ENCODE measurements around the gene GASK1A. TPM values are rescaled to one million over a fixed set of nuclear protein-coding genes. Genes with fewer than 3 reads are reported as not detected.
A peak's percentile ranks its signal among the peaks of the same experiment; 100 is the strongest.

GASK1A gene
- total RNA-seq, 2 donors from 2014 or later = not detected

- H3K27ac Mint-ChIP-seq = no peak overlapping the region
- no peaks in the 10 kb centered on the region for H3K4me1 Mint-ChIP-seq
- no peaks in the 10 kb centered on the region for H3K27me3 Mint-ChIP-seq
- ATAC-seq (replicated peaks) = no peak
- no peaks in the 10 kb centered on the region for H3K36me3 Mint-ChIP-seq (ENCODE audit: low read depth)
- no peak overlapping the region for H3K4me3 Mint-ChIP-seq
- no peaks in the 10 kb centered on the region for H3K9me3 Mint-ChIP-seq
These were observed 35.1 kb downstream of the GASK1A start for GRCh38 chr3:43014241-43014640.

- H3K4me1 Mint-ChIP-seq = no peaks in the 10 kb centered on the region
- no peaks in the 10 kb centered on the region for H3K9me3 Mint-ChIP-seq
- H3K27ac Mint-ChIP-seq = no peak overlapping the region
- no peaks in the 10 kb centered on the region for H3K27me3 Mint-ChIP-seq
- H3K4me3 Mint-ChIP-seq = no peak overlapping the region
- no peak for ATAC-seq (replicated peaks)
- no peaks in the 10 kb centered on the region for H3K36me3 Mint-ChIP-seq (ENCODE audit: low read depth)
These were observed 35.8 kb downstream of the GASK1A start for GRCh38 chr3:43014956-43015355.

- Mint-ChIP-seq H3K27me3 (no peaks in the 10 kb centered on the region), H3K27ac (no peak overlapping the region), H3K36me3 (ENCODE audit: low read depth) (no peaks in the 10 kb centered on the region), H3K9me3 (no peaks in the 10 kb centered on the region), H3K4me3 (no peak overlapping the region), H3K4me1 (no peaks in the 10 kb centered on the region)
- ATAC-seq (replicated peaks) = peak; percentile 38
These were observed 36.5 kb downstream of the GASK1A start for GRCh38 chr3:43015572-43015971.

GRCh38 chr3:43015991-43016865 is 37.1 kb downstream of the GASK1A start:
- H3K27me3 Mint-ChIP-seq = no peaks in the 10 kb centered on the region
- no peaks in the 10 kb centered on the region for H3K9me3 Mint-ChIP-seq
- no peak for ATAC-seq (replicated peaks)
- no peaks in the 10 kb centered on the region for H3K36me3 Mint-ChIP-seq (ENCODE audit: low read depth)
- H3K27ac Mint-ChIP-seq = no peak overlapping the region
- peaks cover 1% of the 10 kb centered on the region for H3K4me1 Mint-ChIP-seq
- H3K4me3 Mint-ChIP-seq = no peak overlapping the region

GRCh38 chr3:43017004-43017403 is 37.9 kb downstream of the GASK1A start:
- Mint-ChIP-seq H3K4me3 (no peak overlapping the region), H3K36me3 (ENCODE audit: low read depth) (no peaks in the 10 kb centered on the region), H3K27me3 (no peaks in the 10 kb centered on the region), H3K9me3 (no peaks in the 10 kb centered on the region), H3K4me1 (peaks cover 5% of the 10 kb centered on the region), H3K27ac (no peak overlapping the region)
- no peak for ATAC-seq (replicated peaks)

GRCh38 chr3:43017593-43018195 is 38.6 kb downstream of the GASK1A start:
- peaks cover 8% of the 10 kb centered on the region for H3K4me1 Mint-ChIP-seq
- H3K27ac Mint-ChIP-seq = no peak overlapping the region
- no peaks in the 10 kb centered on the region for H3K36me3 Mint-ChIP-seq (ENCODE audit: low read depth)
- no peak for ATAC-seq (replicated peaks)
- H3K27me3 Mint-ChIP-seq = no peaks in the 10 kb centered on the region
- no peaks in the 10 kb centered on the region for H3K9me3 Mint-ChIP-seq
- H3K4me3 Mint-ChIP-seq = no peak overlapping the region

GRCh38 chr3:43018246-43018645 is 39.1 kb downstream of the GASK1A start:
- peaks cover 14% of the 10 kb centered on the region for H3K4me1 Mint-ChIP-seq
- no peak for ATAC-seq (replicated peaks)
- H3K36me3 Mint-ChIP-seq (ENCODE audit: low read depth) = no peaks in the 10 kb centered on the region
- no peaks in the 10 kb centered on the region for H3K27me3 Mint-ChIP-seq
- no peak overlapping the region for H3K27ac Mint-ChIP-seq
- no peaks in the 10 kb centered on the region for H3K9me3 Mint-ChIP-seq
- H3K4me3 Mint-ChIP-seq = no peak overlapping the region

- Mint-ChIP-seq H3K9me3 (no peaks in the 10 kb centered on the region), H3K4me3 (no peak overlapping the region), H3K4me1 (peaks cover 23% of the 10 kb centered on the region), H3K36me3 (ENCODE audit: low read depth) (no peaks in the 10 kb centered on the region), H3K27ac (no peak overlapping the region), H3K27me3 (no peaks in the 10 kb centered on the region)
- ATAC-seq (replicated peaks) = no peak
These were observed 40.1 kb downstream of the GASK1A start for GRCh38 chr3:43019006-43019809.

- peaks cover 30% of the 10 kb centered on the region for H3K4me1 Mint-ChIP-seq
- no peak overlapping the region for H3K4me3 Mint-ChIP-seq
- no peaks in the 10 kb centered on the region for H3K27me3 Mint-ChIP-seq
- no peaks in the 10 kb centered on the region for H3K36me3 Mint-ChIP-seq (ENCODE audit: low read depth)
- H3K27ac Mint-ChIP-seq = no peak overlapping the region
- no peaks in the 10 kb centered on the region for H3K9me3 Mint-ChIP-seq
- no peak for ATAC-seq (replicated peaks)
These were observed 40.7 kb downstream of the GASK1A start for GRCh38 chr3:43019826-43020225.

- Mint-ChIP-seq H3K36me3 (ENCODE audit: low read depth) (no peaks in the 10 kb centered on the region), H3K27ac (no peak overlapping the region), H3K4me3 (no peak overlapping the region), H3K27me3 (no peaks in the 10 kb centered on the region), H3K4me1 (peaks cover 37% of the 10 kb centered on the region), H3K9me3 (no peaks in the 10 kb centered on the region)
- no peak for ATAC-seq (replicated peaks)
These were observed 42.1 kb downstream of the GASK1A start for GRCh38 chr3:43021186-43021585.

- ATAC-seq (replicated peaks) = no peak
- H3K27ac Mint-ChIP-seq = no peak overlapping the region
- H3K4me1 Mint-ChIP-seq = peaks cover 37% of the 10 kb centered on the region
- H3K4me3 Mint-ChIP-seq = no peak overlapping the region
- H3K36me3 Mint-ChIP-seq (ENCODE audit: low read depth) = no peaks in the 10 kb centered on the region
- H3K9me3 Mint-ChIP-seq = no peaks in the 10 kb centered on the region
- no peaks in the 10 kb centered on the region for H3K27me3 Mint-ChIP-seq
These were observed 43.0 kb downstream of the GASK1A start for GRCh38 chr3:43022121-43022520.

- H3K4me3 Mint-ChIP-seq = peak overlapping the region; percentile 61
- no peaks in the 10 kb centered on the region for H3K36me3 Mint-ChIP-seq (ENCODE audit: low read depth)
- no peak overlapping the region for H3K27ac Mint-ChIP-seq
- no peaks in the 10 kb centered on the region for H3K9me3 Mint-ChIP-seq
- no peaks in the 10 kb centered on the region for H3K27me3 Mint-ChIP-seq
- peaks cover 37% of the 10 kb centered on the region for H3K4me1 Mint-ChIP-seq
- no peak for ATAC-seq (replicated peaks)
These were observed 44.0 kb downstream of the GASK1A start for GRCh38 chr3:43023066-43023465.

- Mint-ChIP-seq H3K9me3 (no peaks in the 10 kb centered on the region), H3K4me1 (peaks cover 37% of the 10 kb centered on the region), H3K36me3 (ENCODE audit: low read depth) (no peaks in the 10 kb centered on the region), H3K27ac (peak overlapping the region; percentile 61), H3K4me3 (peak overlapping the region; percentile 61), H3K27me3 (no peaks in the 10 kb centered on the region)
- peak; percentile 33 for ATAC-seq (replicated peaks)
These were observed 44.6 kb downstream of the GASK1A start for GRCh38 chr3:43023746-43024145.

- no peaks in the 10 kb centered on the region for H3K36me3 Mint-ChIP-seq (ENCODE audit: low read depth)
- ATAC-seq (replicated peaks) = peak; percentile 84
- peak overlapping the region; percentile 61 for H3K27ac Mint-ChIP-seq
- no peaks in the 10 kb centered on the region for H3K27me3 Mint-ChIP-seq
- no peaks in the 10 kb centered on the region for H3K9me3 Mint-ChIP-seq
- H3K4me1 Mint-ChIP-seq = peaks cover 37% of the 10 kb centered on the region
- peak overlapping the region; percentile 61 for H3K4me3 Mint-ChIP-seq
These were observed 45.2 kb downstream of the GASK1A start for GRCh38 chr3:43024181-43024885.
